ENCODE measurements around the gene PSMG3.
A peak's percentile ranks its signal among the peaks of the same experiment; 100 is the strongest.
"Not testable (repeated sequence)": the region's sequence is repeated elsewhere in the genome, so short reads cannot be mapped to it uniquely, and the experiment has no call there.

The PSMG3 gene

DNA sequence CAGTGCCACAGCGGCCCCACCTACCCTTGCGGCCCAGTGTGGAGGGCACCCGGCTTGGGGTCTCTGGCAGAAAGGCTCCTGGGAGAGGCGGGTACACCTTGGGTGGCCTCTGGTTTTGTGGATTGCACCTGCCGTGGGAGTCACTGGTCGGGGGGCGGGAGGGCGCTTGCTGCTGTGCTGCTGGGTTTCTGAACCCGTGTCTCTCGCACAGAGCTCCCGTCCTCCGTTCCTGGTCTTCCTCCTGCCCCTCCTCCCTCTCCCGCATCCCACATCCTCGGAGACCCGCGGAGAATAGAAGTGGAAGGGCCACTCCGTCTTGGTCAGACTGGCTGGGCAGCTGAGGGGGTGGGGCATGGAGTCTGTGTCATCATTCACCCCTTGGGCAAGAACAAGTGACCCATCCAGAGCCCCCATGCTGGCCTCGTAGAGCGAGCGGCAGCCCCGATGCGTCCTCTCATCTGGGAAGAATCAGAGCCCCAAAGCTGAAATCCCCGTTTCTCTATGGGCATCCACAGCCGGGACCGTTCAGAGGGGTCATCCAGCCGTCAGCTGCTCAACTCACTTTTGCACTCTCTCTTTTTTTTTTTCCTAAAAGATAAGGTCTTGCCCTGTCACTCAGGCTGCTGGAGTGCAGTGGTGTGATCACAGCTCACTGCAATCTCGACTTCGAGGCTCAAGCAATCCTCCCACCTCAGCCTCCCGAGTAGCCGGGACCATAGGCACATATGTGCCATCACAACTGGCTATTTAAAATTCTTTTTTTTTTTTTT lies 35.3 kb downstream of the PSMG3 start:
- no peak for DNase-seq (ENCODE audit: low read depth, low spot score)

DNA sequence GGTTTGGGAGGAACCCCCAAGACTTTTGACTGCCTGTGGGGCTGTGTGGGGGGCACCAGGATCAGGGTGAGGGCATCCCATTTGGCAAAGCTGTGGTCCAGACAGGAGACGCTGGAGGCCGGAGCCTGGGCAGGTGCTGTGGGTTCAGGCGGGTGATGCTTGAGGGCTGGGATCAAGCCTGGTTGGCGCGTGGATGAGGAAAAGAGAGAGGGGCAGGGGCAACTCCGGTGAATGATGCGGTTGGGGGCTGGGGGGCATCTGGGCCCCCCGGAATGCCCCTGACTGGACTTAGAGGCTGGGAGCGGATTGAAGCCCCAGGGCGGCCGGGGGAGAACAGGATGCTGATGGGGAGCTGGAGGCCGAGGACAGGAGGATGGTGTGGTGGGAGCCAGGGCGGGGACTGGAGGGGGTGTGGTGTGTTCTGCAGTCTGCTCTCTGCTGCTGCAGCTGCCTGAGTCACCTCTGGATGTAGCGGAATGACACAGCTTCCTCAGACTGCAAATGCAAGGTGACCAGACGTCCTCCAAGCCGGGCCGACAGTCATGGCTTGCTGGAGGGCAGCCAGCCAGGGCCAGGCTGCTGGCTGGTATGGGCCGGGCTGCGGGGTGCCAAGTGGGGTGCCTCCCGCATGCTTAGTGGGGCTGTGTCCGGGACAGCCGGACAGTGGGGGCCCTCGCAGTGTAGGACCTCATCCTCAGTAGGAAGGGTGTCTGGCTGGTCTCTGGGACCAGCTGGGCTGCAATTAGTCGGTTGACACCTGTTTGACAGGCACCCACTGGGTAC lies 36.1 kb downstream of the PSMG3 start:
- DNase-seq (ENCODE audit: low read depth, low spot score): no peak

- no peak for DNase-seq (ENCODE audit: low read depth, low spot score)
Measured at GRCh38 chr7:1533255-1533546, 36.6 kb downstream of the PSMG3 start.

GRCh38 chr7:1532456-1533254 lies 37.2 kb downstream of the PSMG3 start:
- DNase-seq (ENCODE audit: low read depth, low spot score): peak; percentile 57

DNA sequence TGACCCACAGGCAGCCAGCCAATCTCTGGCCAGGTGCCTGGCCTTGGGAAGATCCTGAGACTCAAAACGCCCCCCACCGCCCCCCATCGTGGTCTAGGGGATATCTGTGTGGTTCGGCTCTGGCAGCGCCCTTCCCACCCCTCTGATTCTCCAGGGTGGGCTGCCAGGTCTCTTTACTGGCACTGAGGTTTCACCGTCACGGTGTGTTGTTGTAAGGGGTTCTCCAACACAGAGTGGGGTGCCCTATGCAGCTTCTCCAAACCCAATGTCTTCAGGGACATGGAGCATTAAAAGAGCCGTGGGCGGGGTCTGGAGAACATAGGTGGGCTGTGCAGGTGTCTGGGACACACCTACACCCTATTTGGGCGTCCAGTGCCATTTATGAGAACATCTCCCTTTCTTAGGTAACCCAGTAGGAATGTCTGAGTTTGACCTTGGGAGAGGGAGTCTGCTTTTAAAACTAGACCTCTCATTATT lies 37.8 kb downstream of the PSMG3 start:
- DNase-seq (ENCODE audit: low read depth, low spot score): no peak

- DNase-seq (ENCODE audit: low read depth, low spot score): no peak
Measured at GRCh38 chr7:1531263-1531978, 38.4 kb downstream of the PSMG3 start.

DNA sequence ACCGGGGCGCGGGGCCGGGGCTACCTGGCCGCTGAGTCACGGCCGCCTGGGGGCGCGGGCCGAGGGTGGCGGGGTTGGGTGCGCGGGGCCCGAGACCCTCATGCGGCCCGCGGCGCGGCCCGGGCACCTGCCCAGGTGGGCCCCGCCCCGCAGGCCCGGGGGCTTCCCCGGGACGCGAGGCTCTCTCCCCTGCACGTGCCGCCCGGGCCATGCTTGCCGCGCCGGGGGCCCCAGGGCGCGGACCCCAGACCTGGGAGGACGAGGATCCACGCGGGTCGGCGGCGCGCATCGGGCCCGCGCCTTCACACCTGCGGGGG lies 38.9 kb downstream of the PSMG3 start:
- DNase-seq (ENCODE audit: low read depth, low spot score): no peak

DNA sequence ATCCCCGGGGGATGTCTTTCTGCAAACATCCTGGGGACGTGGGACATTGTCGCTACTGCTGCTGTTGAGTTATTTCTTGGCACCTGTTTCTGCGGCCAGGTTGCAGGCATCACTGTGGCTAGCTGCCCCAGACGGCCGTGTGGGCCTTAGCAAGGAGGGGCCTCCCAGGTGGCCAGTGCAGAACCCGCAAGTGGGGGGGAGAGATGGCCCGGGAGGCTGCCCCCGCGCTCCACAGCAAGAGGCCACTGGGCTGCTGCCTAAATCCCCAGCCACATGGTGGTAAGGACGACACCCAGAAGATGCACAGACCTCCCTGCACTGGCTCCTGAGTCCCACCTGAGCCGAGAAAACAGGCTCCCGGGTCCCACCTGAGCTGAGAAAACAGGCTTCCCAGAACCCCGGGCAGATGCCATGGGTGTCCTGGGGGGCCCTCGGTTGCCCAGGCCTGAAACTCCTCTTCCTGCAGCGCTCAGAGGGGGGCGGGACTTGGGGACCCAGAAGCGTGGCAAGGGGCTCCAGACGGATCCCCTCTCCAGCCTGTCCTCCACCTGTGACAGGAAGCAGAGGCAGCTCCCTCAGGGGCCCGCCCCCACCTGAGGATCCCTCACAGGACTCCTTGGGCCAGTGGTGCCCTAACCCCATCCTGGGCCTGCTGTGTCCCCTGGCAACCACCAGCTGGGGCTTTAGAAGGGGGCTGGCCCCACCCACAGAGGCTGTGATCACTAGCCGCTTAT lies 40.3 kb downstream of the PSMG3 start:
- no peak for DNase-seq (ENCODE audit: low read depth, low spot score)

DNA sequence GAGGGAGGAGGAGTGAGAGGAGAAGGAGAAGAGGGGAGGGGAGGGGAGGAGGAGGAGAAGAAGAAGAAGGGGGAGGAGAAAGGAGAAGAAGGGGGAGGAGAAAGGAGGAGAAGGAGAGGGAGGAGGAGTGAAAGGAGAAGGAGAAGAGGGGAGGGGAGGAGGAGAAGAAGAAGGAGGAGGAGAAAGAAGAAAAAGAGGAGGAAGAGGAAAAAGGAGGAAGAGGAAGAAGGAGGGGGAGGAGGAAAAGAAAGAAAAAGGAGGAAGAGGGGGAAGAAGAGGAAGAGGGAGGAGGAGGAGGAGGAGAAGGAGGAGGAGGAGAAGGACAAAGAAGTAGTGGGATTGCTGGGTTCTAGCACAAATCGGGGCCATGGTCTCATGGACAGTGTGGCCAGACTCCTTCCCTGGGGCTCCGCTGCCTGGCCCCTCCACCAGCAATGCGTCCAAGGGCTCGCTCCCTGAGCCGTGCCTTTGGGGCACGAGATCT lies 43.5 kb downstream of the PSMG3 start:
- no peak for DNase-seq (ENCODE audit: low read depth, low spot score)

DNA sequence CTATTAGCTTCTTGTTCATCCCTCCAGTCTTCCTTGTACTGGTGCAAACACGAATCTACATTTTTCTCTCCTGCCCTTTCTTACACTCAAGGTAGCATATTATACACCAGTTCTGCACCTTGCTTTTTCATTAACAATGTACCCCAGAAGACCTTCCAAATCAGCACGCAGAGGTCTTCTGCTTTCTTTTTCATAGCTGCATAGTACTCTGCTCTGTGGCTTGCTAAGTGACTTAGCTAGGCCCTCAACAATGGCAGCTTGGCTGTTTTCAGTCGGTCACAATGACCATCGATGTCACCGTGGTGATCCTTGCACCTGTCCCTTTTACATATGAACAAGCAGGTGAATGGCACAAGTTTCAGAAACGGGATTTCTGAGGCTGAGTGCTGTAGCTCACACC lies 44.4 kb downstream of the PSMG3 start:
- no peak for DNase-seq (ENCODE audit: low read depth, low spot score)

GRCh38 chr7:1523844-1524243 lies 46.0 kb downstream of the PSMG3 start:
- no peak for DNase-seq (ENCODE audit: low read depth, low spot score)

DNA sequence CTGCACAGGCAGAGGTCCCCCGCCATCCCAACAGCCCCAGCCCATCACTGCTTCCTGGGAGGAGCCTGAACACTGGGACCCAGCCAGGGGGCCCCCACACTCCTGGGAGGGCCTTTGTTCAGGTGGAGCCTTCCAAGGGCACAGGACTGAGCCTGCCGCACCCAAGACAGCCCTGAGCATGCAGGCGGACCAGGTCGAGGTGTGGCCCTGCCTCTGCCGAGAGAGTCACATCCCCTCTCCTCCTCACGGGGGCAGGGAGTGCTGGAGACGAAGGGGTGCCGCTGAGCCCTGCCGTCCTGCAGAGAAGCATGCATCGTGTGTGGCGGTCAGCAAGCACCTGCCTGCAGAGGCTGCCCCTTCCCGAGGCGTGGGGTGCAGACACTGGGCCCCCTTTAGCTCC lies 46.6 kb downstream of the PSMG3 start:
- DNase-seq (ENCODE audit: low read depth, low spot score): no peak

DNA sequence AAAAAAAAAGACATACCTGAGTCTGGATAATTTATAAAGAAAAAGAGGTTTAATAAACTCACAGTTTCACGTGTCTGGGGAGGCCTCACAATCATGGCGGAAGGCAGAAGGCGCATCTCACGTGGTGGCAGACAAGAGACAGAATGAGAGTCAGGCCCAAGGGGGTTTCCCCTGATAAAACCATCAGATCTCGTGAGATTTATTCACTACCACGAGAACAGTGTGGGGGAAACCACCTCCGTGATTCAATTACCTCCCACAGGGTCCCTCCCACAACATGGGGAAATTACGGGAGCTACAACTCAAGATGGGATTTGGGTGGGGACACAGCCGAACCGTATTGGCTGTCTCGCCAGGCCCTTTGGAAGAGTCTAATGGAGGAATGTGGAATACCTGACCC lies 48.4 kb downstream of the PSMG3 start:
- no peak for DNase-seq (ENCODE audit: low read depth, low spot score)

- DNase-seq (ENCODE audit: low read depth, low spot score): peak; percentile 97
Measured at GRCh38 chr7:1520539-1521234, 49.1 kb downstream of the PSMG3 start.

GRCh38 chr7:1519322-1519922 lies 50.4 kb downstream of the PSMG3 start:
- not testable (repeated sequence) for DNase-seq (ENCODE audit: low read depth, low spot score)

Measured in smooth muscle cell of the brain vasculature (primary cell).